CD4-positive, alpha-beta T cell treated with Interleukin-4 for 4 hours (primary cell): ENCODE results near the gene P2RX6.
"Not testable (repeated sequence)": the region's sequence is repeated elsewhere in the genome, so short reads cannot be mapped to it uniquely, and the experiment has no call there.

Experiments
- DNase-seq: peaks from one replicate; pipeline ENCODE4 v3.0.0-alpha.2; 2020

The P2RX6 gene

DNA sequence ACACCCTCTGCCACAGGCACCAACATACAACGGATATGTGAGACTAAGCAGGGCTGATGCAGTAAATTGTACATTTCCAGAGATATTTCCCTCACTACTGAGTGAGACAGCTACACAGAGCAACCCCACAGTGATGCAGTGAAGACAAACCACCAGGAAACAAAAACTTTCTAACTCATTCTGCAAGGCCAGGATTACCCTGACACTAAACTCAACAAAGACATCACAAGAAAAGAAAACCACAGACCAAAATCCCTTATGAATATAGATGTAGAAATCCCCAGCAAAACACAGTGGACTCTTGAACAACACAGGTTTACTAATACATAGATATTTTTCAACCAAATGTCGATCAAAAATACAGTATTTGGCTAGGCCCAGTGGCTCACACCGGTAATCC lies 18.9 kb downstream of the P2RX6 start:
- DNase-seq, result no peak

GRCh38 chr22:21034989-21035388 lies 20.0 kb downstream of the P2RX6 start:
- no peak for DNase-seq

DNA sequence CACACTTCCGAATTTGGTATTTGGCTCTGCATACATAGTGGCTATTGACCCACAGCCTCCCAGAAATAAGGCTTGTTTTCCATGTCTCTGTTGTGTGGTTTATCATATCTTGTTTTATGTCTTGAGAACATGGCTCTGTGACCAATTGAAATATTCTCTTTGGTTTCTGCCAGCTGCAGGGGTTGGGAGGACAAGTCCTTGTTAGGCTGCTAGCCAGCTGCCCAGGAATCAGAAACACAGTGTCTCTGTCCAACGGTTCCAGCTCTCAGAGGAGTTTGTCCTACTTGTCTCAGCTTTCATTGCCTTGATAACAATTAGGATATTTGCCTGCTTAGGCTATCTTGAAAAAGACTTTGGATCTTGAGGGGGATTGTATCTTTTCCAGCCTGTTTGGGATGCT lies 23.4 kb downstream of the P2RX6 start:
- DNase-seq, result no peak

DNA sequence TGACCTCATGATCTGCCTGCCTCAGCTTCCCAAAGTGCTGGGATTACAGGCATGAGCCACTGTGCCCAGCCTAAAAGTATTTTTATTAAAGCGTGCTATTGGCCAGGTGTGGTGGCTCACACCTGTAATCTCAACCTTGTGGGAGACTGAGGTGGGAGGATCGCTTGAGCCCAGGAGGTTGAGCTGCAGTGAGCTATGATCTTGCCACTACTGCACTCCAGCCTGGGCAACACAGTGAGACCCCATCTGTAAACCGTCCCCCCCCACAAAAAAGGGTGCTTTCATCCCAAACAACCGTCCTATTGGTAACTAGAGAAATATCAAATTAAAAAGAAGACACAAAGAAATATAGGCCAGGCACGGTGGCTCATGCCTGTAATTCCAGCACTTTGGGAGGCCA lies 24.2 kb downstream of the P2RX6 start:
- not testable (repeated sequence) for DNase-seq

DNA sequence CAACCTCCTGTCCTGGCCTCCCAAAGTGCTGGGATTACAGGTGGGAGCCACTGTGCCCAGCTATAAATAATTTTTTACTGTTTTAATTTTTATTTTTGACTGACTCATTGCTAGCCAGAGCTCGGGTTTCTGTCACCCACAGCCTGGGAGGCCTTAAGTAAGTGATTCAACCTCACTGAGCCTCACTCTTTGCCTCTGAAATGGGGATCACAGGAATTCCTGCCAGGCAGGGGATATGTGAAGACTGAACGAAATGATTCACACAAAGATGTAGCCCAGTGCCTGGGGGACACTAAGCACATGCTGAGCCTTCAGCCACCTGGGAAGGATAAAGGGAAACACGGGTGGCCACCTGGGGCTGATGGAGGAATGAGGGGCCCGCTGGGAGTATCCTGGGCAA lies 27.0 kb downstream of the P2RX6 start:
- DNase-seq, result no peak

- DNase-seq, result no peak
Measured at GRCh38 chr22:21042978-21043859, 28.3 kb downstream of the P2RX6 start.

GRCh38 chr22:21043860-21044535 lies 29.0 kb downstream of the P2RX6 start:
- DNase-seq, result no peak

- DNase-seq, result no peak
Measured at GRCh38 chr22:21044931-21045584, 30.1 kb downstream of the P2RX6 start.

DNA sequence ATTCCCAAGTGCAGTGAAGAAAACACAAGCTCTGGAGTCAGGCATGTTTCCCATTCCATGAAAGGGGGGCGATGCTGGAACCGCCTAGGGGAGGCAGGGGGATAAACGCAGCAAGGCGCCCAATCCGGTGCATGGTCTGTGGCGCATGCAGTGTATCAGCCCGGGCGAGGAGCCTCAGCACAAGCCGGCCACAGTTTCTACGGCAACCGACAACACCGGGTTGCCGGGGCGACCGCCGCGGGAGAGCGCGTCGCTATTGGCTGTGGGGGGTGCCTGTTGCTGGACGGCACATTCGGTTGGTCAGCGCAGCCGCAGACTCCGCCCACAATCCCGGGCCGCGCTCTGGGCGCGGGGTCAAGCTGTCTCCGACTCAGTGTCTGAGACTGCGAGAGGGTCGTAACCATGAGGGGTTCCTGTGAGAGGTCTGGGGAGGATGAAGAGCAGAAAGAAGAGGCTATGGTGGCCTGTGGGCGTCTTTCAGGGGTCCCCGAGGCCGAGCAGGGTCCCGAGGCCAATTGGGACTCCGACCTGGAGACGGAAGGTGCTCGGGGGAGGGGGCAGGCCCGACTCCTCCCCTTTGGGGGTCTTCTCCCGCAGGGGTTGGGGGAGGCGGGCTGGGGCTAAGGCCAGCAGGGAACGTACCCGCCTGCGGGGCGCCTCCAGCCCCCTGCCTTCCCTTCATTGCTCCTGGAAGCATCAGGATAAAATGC lies 30.8 kb downstream of the P2RX6 start, which contains the start of gene LRRC74B:
Gene LRRC74B, plus strand, starts transcription at position 362 of the 710 bp plus-strand sequence. Its CDS starts 41 bp downstream, at position 403.
- DNase-seq, result peak; percentile 75

GRCh38 chr22:21047035-21047661 lies 32.2 kb downstream of the P2RX6 start:
- no peak for DNase-seq

- no peak for DNase-seq
Measured at GRCh38 chr22:21047730-21048129, 32.8 kb downstream of the P2RX6 start.

DNA sequence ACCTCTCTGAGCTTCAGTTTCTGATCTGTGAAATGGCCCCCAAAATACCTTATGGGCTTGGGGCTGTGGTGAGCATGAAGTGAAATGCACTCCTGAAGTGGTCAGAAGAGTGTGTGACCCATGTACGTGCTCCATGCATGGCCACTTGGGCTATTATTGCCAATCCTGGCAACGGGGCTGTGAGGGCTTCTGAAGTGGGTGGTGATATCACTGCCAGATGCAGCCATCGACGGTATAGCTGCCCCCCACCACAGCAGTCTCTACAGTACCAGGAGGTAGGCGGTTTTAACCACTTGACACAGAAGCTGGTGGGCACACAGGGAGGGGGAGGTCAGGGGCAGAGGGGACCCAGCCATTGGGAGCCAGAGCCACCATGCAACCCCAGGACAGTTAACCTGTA lies 33.5 kb downstream of the P2RX6 start:
- not testable (repeated sequence) for DNase-seq

DNA sequence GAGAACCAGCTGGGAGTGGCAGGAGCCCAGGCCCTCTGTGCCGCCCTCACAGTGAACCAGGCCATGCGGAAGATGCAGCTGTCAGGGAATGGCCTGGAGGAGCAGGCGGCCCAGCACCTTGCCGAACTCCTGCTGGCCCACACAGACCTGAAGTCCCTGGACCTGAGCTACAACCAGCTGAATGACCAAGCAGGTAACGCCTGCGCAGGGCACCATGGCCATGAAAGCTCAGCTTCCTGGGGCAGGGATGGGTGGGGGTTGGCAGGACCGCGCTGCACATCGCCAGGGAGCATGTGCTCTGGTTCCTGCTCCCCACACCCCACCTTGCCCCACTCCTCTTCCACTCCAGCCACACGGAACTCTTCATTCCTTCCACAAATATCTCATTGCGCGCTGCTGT lies 34.0 kb downstream of the P2RX6 start:
- not testable (repeated sequence) for DNase-seq

DNA sequence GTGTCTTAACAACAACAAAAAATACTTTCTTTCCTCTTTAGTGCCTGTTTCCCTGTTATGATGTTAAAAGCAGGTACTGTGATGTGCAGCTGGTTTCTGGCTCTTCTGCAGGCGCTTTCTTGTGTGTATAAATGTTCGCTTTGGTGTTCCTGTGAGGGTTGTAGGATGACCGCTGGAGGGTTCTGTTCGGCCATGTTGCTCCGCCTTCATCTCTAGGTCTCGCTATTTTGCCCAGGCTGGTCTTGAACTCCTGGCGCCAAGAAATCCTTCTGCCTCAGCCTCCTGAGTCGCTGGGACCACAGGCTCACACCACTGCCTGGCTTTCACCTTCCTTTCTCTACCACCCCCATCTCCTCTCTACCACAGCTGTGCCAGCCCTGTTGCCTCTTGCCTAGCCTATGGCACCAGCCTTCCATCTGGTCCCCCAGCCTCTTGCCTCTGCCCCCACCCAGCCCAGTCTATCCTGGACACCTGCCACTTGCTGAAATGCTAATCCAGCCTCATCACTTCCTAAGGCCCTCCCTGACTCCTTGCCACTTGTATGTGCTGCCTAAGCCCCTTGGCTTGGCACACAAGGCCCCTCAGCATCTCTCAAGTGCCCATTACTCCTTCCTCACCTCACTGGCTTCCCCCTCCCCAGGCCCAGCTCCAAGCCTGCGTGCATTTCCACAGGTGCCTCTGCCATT lies 36.3 kb downstream of the P2RX6 start:
- no peak for DNase-seq

DNA sequence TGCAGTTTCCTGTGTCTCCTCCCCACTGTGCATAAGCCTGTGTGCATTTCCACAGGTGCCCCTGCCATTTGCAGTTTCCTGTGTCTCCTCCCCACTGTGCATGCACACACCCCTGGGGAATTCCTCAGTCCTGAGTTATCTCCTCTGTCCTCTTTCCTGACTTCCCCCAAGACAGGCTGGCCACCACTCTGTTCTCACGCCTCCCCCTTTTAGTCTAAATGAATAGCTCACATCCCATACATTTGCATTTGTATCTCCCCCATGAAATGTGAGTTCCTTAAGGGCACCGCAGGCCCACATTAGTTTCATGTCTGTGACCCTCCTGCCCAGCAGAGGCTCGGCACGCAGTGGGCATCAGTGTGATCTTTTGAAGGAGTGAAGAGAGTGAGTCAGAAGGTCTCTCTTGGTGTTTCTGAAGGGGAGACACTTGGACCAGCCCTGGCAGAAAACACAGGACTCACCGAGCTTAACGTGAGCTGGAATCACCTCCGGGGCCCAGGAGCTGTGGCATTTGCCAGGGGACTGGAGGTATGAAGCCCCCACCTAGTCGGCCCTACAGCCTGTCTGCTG lies 37.0 kb downstream of the P2RX6 start:
- no peak for DNase-seq

DNA sequence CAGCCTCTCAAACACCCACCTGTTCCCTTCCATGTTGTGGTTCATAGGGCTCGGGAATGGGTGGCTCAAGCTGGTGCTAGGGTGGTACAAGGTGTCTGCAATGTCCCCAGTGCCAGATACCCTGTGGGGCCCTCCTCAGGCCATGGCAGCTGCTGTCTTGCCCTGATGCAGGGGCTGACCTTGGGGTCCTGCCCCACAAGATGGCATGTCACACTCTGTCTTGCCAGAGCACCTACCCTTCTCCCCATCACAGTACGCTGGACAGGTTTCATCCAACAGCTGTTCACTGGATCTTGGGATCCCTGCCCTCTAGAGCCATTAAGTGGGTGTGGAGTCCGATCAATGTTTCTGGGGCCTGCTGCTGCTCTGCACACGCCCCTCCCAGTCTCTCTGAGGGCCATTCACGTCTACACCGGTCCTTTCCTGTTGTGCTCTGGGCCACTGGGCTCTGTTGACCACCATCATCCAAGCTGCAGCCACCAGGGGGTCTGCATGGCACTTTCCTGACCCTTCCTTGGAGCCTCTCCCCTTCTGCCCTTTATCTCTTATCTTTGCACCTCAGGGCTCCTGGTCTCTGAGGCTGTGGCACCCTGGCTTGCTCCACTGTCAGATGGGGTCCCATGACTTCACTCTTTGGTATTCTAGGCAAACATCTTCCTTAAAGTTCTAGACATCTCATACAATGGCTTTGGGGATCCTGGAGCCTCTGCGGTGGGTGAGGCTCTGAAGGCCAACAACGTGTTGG lies 37.9 kb downstream of the P2RX6 start:
- DNase-seq, result no peak

- DNase-seq, result no peak
Measured at GRCh38 chr22:21054046-21054713, 39.2 kb downstream of the P2RX6 start.

- DNase-seq, result no peak
Measured at GRCh38 chr22:21054714-21055563, 40.0 kb downstream of the P2RX6 start.

- DNase-seq, result no peak
Measured at GRCh38 chr22:21055564-21055834, 40.5 kb downstream of the P2RX6 start.
